ENCODE data around the gene XPOT. TPM values are rescaled to one million over a fixed set of nuclear protein-coding genes. Genes with fewer than 3 reads are reported as not detected.

The XPOT gene
- total and polyA plus RNA-seq, 2 donors (not counting 1 experiment from before 2014, with no cell fraction given), result 11.7 to 48.8 TPM

- Mint-ChIP-seq H3K27me3 (no peaks in the 10 kb centered on the region), H3K4me3 (no peak overlapping the region), H3K4me1 (no peaks in the 10 kb centered on the region), H3K9me3 (ENCODE audit: insufficient read depth) (peaks cover 5% of the 10 kb centered on the region), H3K27ac (no peak overlapping the region)
- Histone ChIP-seq H3K9ac (ENCODE audit: low read length) (no peak overlapping the region), H3K79me2 (ENCODE audit: control insufficient read depth, insufficient read depth, low read length) (peaks cover 15% of the 10 kb centered on the region), H3K36me3 (replicated peaks in 1 of 2; ENCODE audit: control extremely low read depth in 1 of 2, control insufficient read depth in 1 of 2, extremely low read depth in 1 of 2, insufficient read depth in 2 of 2, low read length in 1 of 2) (peaks cover 30 to 48% of the 10 kb centered on the region in 2 experiments), H2AFZ (ENCODE audit: insufficient read depth, low read depth, low read length, poor library complexity, severe bottlenecking) (no peak overlapping the region), H3K4me1 (ENCODE audit: control insufficient read depth in 2 of 2, insufficient read depth in 2 of 2, low read length in 2 of 2) (no peaks in the 10 kb centered on the region), H3K4me2 (replicated peaks; ENCODE audit: low read depth, low read length, poor library complexity, severe bottlenecking) (no peak overlapping the region), H3K4me3 (ENCODE audit: control extremely low read depth in 1 of 5, extremely low read depth in 1 of 5, insufficient read depth in 1 of 5, low read depth in 2 of 5, low read length in 4 of 5) (no peak overlapping the region), H3K9me3 (ENCODE audit: control extremely low read depth in 1 of 3, control insufficient read depth in 2 of 3, insufficient read depth in 1 of 3, low read length in 2 of 3) (peaks cover 3 to 10% (median 9%) of the 10 kb centered on the region in 3 donors), H4K20me1 (ENCODE audit: control insufficient read depth, insufficient read depth, low read length, poor library complexity, severe bottlenecking) (no peaks in the 10 kb centered on the region), H3K27me3 (replicated peaks in 1 of 4; ENCODE audit: control extremely low read depth in 1 of 4, control insufficient read depth in 3 of 4, insufficient read depth in 4 of 4, low read length in 3 of 4) (no peaks in the 10 kb centered on the region), H3K27ac (ENCODE audit: low read length in 2 of 2) (no peak overlapping the region)
- no peak for DNase-seq
- ChIA-PET CTCF (interaction anchor here (0.6 kb wide), 1 partner anchor 10 kb away, joined by 3 read pairs; no protein-coding TSS in a partner anchor), POLR2A (no interaction called here)
- 100% methylated on average over 1 of the region's 2 CpGs for WGBS (ENCODE audit: insufficient coverage)
- TF ChIP-seq EZH2 (IDR thresholded peaks at IDR 0.05; ENCODE audit: borderline replicate concordance, insufficient read depth, low read depth, low read length, poor library complexity, severe bottlenecking), result no peak
- TF ChIP-seq CTCF (IDR thresholded peaks at IDR 0.05), result no peak
- intact Hi-C loops (cut with micrococcal nuclease), result no loop called here
- ATAC-seq (ENCODE audit: low read depth), result no peak
Measured at GRCh38 chr12:64473176-64473575, 69.0 kb downstream of the XPOT start.

GRCh38 chr12:64475518-64475917 lies 71.3 kb downstream of the XPOT start:
- H3K9me3 Mint-ChIP-seq (ENCODE audit: insufficient read depth), result peaks cover 5% of the 10 kb centered on the region
- H2AFZ ChIP-seq (ENCODE audit: insufficient read depth, low read depth, low read length, poor library complexity, severe bottlenecking), result no peak overlapping the region
- ChIA-PET POLR2A (no interaction called here), CTCF (no interaction called here)
- no peaks in the 10 kb centered on the region for H3K27me3 ChIP-seq (replicated peaks in 1 of 4; ENCODE audit: control extremely low read depth in 1 of 4, control insufficient read depth in 3 of 4, insufficient read depth in 4 of 4, low read length in 3 of 4)
- H3K36me3 ChIP-seq (replicated peaks in 1 of 2; ENCODE audit: control extremely low read depth in 1 of 2, control insufficient read depth in 1 of 2, extremely low read depth in 1 of 2, insufficient read depth in 2 of 2, low read length in 1 of 2), result peaks cover 26 to 39% of the 10 kb centered on the region in 2 experiments
- no peak overlapping the region for H3K27ac ChIP-seq (ENCODE audit: low read length in 2 of 2)
- no peak overlapping the region for H3K4me2 ChIP-seq (replicated peaks; ENCODE audit: low read depth, low read length, poor library complexity, severe bottlenecking)
- no peaks in the 10 kb centered on the region for H3K4me1 ChIP-seq (ENCODE audit: control insufficient read depth in 2 of 2, insufficient read depth in 2 of 2, low read length in 2 of 2)
- intact Hi-C loops (cut with micrococcal nuclease), result no loop called here
- no peak for DNase-seq
- no peak overlapping the region for H3K9ac ChIP-seq (ENCODE audit: low read length)
- no peaks in the 10 kb centered on the region for H3K27me3 Mint-ChIP-seq
- H3K4me1 Mint-ChIP-seq, result no peaks in the 10 kb centered on the region
- no peak for ATAC-seq (ENCODE audit: low read depth)
- H3K27ac Mint-ChIP-seq, result no peak overlapping the region
- H3K9me3 ChIP-seq (ENCODE audit: control extremely low read depth in 1 of 3, control insufficient read depth in 2 of 3, insufficient read depth in 1 of 3, low read length in 2 of 3), result peaks cover 3 to 10% (median 9%) of the 10 kb centered on the region in 3 donors
- peaks cover 11% of the 10 kb centered on the region for H3K79me2 ChIP-seq (ENCODE audit: control insufficient read depth, insufficient read depth, low read length)
- H4K20me1 ChIP-seq (ENCODE audit: control insufficient read depth, insufficient read depth, low read length, poor library complexity, severe bottlenecking), result no peaks in the 10 kb centered on the region
- H3K4me3 Mint-ChIP-seq, result no peak overlapping the region
- no peak overlapping the region for H3K4me3 ChIP-seq (ENCODE audit: control extremely low read depth in 1 of 5, extremely low read depth in 1 of 5, insufficient read depth in 1 of 5, low read depth in 2 of 5, low read length in 4 of 5)
- TF ChIP-seq CTCF (IDR thresholded peaks at IDR 0.05) (no peak), EZH2 (IDR thresholded peaks at IDR 0.05; ENCODE audit: borderline replicate concordance, insufficient read depth, low read depth, low read length, poor library complexity, severe bottlenecking) (no peak)
- WGBS (ENCODE audit: insufficient coverage), result 100% methylated on average over 2 of the region's 4 CpGs

Measured in B cell (primary cell).